ENCODE measurements around the gene MTUS2. TPM values are rescaled to one million over a fixed set of nuclear protein-coding genes. Genes with fewer than 3 reads are reported as not detected.

The MTUS2 gene
- total and polyA plus RNA-seq, 4 donors = under 0.01 to 0.70 (median 0.15) TPM

DNA sequence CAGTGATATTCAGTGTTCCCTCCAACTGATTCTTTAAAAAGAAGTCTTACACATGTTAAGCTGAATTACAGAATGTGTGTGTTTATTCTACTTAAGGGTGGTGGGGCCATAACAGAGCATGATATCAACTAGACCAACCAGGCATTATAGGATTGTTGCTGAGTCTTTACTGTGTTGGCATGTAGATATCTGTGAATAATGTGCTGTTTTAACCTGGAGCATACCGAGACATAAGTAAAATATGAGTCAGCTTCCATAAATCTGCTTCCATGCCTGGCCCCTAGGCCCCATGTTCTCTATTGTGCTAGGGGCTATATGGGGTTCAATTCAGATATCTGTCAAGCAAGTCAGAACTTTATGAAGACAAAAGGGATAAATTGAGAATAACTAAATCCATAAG lies 295.7 kb downstream of the MTUS2 start:
- WGBS = 93% methylated on average over 1 of the region's 1 CpG
- Histone ChIP-seq H3K27ac (ENCODE audit: low read depth in 1 of 2, low read length in 2 of 2) (no peak overlapping the region), H3K4me1 (ENCODE audit: control insufficient read depth in 4 of 4, insufficient read depth in 4 of 4, low read length in 3 of 4) (no peaks in the 10 kb centered on the region), H3K27me3 (ENCODE audit: control insufficient read depth in 4 of 4, insufficient read depth in 4 of 4, low read length in 3 of 4) (no peaks in the 10 kb centered on the region), H3K36me3 (ENCODE audit: control insufficient read depth in 4 of 4, insufficient read depth in 3 of 4, low read depth in 1 of 4, low read length in 3 of 4) (no peaks in the 10 kb centered on the region), H3K9ac (ENCODE audit: low read depth in 1 of 2, low read length in 2 of 2) (no peak overlapping the region), H3K4me3 (ENCODE audit: low read depth in 1 of 3, low read length in 3 of 3) (no peak overlapping the region), H3K9me3 (ENCODE audit: control insufficient read depth in 4 of 4, low read length in 3 of 4) (no peaks in the 10 kb centered on the region)
- TF ChIP-seq TAF1 (conservative IDR thresholded peaks at IDR 0.05) = no peak
- TF ChIP-seq NR2F2 (IDR thresholded peaks at IDR 0.05) = no peak
- TF ChIP-seq RAD21 (IDR thresholded peaks at IDR 0.05) = no peak
- no peak for TF ChIP-seq SP1 (IDR thresholded peaks at IDR 0.05)
- TF ChIP-seq HNF4A (conservative IDR thresholded peaks at IDR 0.05) = no peak
- no peak for TF ChIP-seq YY1 (IDR thresholded peaks at IDR 0.05)
- TF ChIP-seq, protein P1, sequence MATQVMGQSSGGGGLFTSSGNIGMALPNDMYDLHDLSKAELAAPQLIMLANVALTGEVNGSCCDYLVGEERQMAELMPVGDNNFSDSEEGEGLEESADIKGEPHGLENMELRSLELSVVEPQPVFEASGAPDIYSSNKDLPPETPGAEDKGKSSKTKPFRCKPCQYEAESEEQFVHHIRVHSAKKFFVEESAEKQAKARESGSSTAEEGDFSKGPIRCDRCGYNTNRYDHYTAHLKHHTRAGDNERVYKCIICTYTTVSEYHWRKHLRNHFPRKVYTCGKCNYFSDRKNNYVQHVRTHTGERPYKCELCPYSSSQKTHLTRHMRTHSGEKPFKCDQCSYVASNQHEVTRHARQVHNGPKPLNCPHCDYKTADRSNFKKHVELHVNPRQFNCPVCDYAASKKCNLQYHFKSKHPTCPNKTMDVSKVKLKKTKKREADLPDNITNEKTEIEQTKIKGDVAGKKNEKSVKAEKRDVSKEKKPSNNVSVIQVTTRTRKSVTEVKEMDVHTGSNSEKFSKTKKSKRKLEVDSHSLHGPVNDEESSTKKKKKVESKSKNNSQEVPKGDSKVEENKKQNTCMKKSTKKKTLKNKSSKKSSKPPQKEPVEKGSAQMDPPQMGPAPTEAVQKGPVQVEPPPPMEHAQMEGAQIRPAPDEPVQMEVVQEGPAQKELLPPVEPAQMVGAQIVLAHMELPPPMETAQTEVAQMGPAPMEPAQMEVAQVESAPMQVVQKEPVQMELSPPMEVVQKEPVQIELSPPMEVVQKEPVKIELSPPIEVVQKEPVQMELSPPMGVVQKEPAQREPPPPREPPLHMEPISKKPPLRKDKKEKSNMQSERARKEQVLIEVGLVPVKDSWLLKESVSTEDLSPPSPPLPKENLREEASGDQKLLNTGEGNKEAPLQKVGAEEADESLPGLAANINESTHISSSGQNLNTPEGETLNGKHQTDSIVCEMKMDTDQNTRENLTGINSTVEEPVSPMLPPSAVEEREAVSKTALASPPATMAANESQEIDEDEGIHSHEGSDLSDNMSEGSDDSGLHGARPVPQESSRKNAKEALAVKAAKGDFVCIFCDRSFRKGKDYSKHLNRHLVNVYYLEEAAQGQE (IDR thresholded peaks at IDR 0.05) = no peak
- TF ChIP-seq, protein P2, sequence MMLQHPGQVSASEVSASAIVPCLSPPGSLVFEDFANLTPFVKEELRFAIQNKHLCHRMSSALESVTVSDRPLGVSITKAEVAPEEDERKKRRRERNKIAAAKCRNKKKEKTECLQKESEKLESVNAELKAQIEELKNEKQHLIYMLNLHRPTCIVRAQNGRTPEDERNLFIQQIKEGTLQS (IDR thresholded peaks at IDR 0.05) = no peak
- TF ChIP-seq JUND (IDR thresholded peaks at IDR 0.05) = no peak
- no peak for TF ChIP-seq FOXA1 (IDR thresholded peaks at IDR 0.05)
- TF ChIP-seq, protein P3, sequence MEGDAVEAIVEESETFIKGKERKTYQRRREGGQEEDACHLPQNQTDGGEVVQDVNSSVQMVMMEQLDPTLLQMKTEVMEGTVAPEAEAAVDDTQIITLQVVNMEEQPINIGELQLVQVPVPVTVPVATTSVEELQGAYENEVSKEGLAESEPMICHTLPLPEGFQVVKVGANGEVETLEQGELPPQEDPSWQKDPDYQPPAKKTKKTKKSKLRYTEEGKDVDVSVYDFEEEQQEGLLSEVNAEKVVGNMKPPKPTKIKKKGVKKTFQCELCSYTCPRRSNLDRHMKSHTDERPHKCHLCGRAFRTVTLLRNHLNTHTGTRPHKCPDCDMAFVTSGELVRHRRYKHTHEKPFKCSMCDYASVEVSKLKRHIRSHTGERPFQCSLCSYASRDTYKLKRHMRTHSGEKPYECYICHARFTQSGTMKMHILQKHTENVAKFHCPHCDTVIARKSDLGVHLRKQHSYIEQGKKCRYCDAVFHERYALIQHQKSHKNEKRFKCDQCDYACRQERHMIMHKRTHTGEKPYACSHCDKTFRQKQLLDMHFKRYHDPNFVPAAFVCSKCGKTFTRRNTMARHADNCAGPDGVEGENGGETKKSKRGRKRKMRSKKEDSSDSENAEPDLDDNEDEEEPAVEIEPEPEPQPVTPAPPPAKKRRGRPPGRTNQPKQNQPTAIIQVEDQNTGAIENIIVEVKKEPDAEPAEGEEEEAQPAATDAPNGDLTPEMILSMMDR (IDR thresholded peaks at IDR 0.05; ENCODE audit: low read depth, low read length, missing input control) = no peak
- TF ChIP-seq, protein P4, sequence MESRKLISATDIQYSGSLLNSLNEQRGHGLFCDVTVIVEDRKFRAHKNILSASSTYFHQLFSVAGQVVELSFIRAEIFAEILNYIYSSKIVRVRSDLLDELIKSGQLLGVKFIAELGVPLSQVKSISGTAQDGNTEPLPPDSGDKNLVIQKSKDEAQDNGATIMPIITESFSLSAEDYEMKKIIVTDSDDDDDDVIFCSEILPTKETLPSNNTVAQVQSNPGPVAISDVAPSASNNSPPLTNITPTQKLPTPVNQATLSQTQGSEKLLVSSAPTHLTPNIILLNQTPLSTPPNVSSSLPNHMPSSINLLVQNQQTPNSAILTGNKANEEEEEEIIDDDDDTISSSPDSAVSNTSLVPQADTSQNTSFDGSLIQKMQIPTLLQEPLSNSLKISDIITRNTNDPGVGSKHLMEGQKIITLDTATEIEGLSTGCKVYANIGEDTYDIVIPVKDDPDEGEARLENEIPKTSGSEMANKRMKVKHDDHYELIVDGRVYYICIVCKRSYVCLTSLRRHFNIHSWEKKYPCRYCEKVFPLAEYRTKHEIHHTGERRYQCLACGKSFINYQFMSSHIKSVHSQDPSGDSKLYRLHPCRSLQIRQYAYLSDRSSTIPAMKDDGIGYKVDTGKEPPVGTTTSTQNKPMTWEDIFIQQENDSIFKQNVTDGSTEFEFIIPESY (IDR thresholded peaks at IDR 0.05) = no peak
- no peak for TF ChIP-seq FOXA2 (IDR thresholded peaks at IDR 0.05)
- TF ChIP-seq, protein P5, sequence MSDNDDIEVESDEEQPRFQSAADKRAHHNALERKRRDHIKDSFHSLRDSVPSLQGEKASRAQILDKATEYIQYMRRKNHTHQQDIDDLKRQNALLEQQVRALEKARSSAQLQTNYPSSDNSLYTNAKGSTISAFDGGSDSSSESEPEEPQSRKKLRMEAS (IDR thresholded peaks at IDR 0.05) = no peak
- no peak for TF ChIP-seq EGR1 (IDR thresholded peaks at IDR 0.05; ENCODE audit: low read depth in 2 of 2)
- TF ChIP-seq RXRA (IDR thresholded peaks at IDR 0.05) = no peak
- TF ChIP-seq GABPA (IDR thresholded peaks at IDR 0.05 in 1 of 2, conservative IDR thresholded peaks at IDR 0.05 in 1 of 2) = no peak
- no peak for TF ChIP-seq HNF4G (IDR thresholded peaks at IDR 0.05)
- no peak for DNase-seq (ENCODE audit: low spot score)
